Measurements from ENCODE around the gene RHPN2.

GRCh38 chr19:33075519-33075918 is 10.8 kb upstream of the RHPN2 start:
- TF ChIP-seq CTCF (conservative IDR thresholded peaks at IDR 0.05; ENCODE audit: low read depth, low read length), result no peak
- no peak for TF ChIP-seq EZH2 (IDR thresholded peaks at IDR 0.05; ENCODE audit: low read length, unreplicated experiment)
